GM19463 (cell line): ENCODE results near the gene NXF1.
"Not testable (repeated sequence)": the region's sequence is repeated elsewhere in the genome, so short reads cannot be mapped to it uniquely, and the experiment has no call there.

Experiments
- ATAC-seq: cut with Tn5 transposase; IDR thresholded peaks from one replicate; pipeline ENCODE4 v1.9.1; 2021; ENCODE audit warnings: mild to moderate bottlenecking, moderate library complexity; ENCODE audit not compliant: unreplicated experiment

Gene NXF1

DNA sequence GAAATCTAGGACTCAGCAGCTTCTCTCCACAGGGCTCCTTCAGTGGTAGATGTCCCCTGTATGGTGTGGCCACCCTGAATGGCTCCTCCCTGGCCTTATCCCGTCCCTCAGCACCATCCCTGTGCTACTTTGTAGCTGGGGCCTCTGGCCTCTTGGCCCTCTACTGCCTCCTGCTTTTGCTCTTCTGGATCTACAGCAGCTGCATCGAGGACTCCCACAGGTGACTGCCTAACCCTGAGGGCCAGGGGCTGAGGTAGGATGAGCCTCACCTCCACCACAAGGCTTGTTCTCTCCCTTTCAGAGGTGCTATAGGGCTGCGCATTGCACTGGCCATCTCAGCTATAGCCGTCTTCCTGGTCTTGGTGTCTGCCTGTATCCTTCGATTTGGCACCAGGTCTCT, 16.2 kb downstream of the NXF1 start:
- no peak for ATAC-seq

DNA sequence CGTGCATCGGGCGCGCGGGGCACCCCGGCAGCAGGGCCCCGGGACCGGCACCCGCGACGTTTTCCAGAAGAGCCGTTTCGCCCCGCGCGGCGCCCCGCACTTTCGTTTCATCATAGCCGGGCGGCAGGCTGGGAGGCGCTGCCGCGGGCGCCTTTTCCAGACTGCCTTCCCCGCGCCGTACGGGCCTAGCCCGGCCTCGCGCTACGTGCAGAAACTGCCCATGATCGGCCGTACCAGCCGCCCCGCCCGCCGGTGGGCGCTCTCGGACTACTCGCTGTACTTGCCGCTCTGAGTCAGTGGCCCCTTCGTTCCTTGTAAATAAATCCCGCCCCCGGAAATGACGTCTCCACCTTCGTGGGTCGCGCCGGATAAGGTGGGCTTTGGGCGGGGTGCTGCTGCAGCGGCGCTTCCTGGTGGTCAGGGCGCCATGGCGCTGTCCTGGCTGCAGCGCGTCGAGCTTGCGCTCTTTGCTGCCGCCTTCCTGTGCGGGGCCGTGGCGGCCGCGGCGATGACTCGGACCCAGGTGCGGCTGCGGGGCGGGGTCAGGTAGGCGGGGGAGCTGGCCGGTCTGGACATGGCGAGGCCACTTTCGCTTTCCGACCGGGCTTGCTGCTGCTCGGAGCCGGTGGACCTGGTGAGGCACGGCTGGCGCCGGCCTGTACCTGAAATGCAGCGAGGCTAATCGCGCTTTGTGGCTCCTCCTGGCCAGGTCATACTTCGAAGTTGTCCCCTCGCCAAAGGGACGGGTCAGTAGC, 18.1 kb downstream of the NXF1 start, which contains the start of gene TMEM179B:
TSS of gene TMEM179B (plus strand) at position 398 of the 755 bp plus-strand sequence. CDS start at position 428, 30 bp downstream.
- ATAC-seq, result peak; percentile 63

DNA sequence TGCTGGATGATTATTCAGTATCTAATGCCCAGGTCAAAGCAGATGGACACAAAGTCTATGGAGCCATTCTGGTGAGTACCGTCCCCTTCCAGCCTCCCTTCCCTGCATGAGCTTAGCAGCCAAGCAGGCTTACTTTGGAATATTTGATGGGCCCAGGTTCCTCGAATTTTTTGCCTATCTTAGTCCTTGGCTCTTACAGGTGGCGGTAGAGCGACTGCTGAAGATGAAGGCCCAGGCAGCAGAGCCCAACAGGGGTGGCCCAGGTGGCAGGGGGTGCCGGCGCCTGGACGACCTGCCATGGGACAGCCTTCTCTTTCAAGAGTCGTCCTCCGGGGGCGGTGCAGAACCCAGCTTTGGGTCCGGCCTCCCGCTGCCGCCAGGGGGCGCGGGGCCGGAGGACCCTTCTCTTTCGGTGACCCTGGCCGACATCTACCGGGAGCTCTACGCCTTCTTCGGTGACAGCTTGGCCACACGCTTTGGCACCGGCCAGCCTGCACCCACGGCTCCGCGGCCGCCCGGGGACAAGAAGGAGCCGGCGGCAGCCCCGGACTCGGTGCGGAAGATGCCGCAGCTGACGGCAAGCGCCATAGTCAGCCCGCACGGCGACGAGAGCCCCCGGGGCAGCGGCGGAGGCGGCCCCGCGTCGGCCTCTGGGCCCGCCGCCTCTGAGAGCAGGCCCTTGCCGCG, 18.8 kb downstream of the NXF1 start:
- peak; percentile 68 for ATAC-seq

DNA sequence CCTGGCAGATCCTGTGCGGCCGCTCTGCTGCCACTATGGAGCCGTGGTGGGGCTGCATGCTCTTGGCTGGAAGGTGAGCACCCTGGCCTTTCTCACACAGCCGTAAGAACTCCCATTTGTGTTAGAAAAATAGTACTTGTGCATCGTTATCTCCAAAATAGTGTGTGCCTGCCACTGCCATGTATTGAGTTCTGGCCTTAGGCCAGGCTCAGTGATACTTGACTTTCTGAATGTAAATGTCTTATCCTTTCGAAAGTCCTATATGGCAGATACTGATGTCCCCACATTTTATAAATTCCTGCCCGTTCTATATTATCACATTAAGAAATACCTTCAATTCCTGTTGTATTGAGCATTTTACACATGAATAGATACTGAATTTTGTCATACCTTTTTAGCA, 22.5 kb downstream of the NXF1 start:
- ATAC-seq, result no peak

DNA sequence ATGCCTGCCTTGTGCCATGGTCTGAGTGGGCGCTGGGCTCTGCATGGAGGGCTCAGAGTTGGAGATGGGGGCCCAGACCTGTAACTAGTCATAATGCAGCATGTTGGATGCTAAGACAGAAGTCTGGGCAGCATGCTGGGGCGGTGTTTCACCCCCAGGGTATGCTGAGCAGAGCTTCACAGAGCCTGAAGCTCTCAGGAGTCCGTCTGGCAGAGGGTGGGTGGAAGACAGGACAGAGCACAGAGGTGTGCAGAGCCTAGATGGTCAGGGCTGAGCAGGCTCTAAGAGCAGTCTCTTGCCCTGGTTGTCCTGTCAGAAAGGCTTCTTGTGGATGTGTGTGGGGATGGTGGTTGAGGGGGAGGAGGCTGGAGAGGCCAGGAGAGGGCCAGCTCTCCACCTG, 26.8 kb downstream of the NXF1 start:
- no peak for ATAC-seq

DNA sequence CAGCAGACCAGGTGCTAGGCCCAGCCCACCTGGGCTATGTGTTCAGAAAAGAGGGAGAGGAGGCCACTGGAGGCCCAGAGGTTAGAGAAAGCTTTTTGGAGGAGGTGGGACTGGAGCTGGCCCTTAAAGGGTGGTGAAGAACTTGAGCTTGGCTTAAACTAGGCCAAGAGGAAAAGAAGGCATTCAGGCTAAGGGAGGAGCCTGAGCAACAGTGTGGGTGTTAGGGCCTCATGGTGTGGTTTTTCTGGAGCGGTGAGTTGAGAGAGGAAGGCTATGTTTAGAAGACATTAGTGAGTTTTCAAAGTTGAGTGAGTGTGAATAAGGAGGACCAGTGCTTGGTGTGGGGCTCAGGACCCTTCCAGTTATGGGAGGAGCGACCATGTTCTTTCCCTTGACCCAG, 27.9 kb downstream of the NXF1 start:
- no peak for ATAC-seq

DNA sequence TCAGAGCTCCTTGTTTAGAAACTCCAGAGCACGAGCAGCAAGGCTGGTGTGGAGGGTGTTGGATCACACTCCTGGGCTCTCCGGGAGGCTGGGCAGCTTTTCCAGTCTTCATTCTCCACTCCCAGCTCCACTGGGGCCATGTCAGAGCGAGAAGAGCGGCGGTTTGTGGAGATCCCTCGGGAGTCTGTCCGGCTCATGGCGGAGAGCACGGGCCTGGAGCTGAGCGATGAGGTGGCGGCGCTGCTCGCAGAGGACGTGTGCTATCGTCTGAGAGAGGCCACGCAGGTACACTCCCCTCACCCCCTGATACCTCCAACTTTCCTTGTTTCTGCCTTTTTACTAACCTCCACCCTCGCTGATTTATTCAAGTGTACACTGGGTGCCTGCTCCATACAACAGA, 29.6 kb downstream of the NXF1 start:
- no peak for ATAC-seq

DNA sequence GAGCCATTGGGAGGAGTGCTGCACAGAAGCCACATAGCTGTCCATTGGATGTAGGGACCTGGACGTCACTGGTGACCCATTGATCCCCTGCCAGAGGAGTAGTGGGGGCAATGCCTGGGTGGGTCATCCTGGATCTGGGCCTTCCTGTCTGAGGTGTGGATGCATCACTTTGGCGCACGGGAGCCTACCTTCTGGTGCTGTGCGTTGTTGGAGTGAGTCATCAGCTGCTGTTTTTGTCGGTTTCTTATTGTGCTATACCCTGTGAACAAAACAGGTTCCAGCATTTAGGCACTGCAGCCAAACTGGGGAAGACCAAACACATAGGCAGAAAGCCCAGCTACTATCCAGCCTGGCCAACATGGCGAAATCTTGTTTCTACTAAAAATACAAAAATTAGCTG, 30.8 kb downstream of the NXF1 start:
- ATAC-seq, result no peak

DNA sequence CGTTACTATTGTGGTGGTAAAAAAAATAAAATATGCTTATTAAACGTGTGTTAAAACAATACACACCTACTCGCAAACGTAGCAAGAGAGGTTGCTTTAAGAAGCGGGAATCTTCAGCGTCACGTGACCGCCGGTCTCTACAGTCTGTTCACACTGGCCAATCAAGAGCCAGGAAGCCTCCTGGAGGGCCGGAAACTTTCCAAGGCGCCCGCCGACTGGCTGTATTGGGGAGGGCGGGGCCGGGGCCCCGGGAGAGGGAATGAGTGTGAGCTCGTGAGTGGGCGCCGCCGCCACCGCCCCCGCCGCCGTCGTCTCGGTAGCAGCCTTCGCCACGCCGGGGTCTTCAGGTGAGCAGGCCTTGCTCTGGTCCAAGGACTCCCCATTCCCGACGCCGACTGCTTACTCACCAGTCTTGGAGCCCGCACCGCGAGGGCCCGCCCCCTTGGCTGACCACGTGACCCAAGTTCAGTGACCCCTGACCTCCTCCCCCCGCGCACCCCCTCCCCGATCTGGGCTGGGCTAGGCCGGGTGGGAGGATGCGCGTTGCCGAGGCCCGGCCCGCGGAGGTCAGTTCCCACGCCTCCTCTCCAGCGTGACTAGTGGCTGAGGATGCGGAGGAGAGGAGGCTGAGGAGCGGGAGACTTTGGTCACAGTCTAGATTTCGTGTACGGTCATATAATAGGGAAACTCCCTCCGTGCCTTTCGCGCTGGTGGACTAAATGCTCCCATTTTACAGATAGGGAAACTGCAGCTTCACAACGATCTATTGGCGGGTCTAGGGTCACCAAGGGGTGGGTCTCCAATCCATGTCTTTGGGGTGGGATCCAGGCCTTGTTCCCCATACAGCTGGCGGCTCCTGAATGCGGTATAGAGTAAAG, 33.9 kb downstream of the NXF1 start, which contains the start of gene TAF6L:
TSS of gene TAF6L (plus strand) at position 253 of the 878 bp plus-strand sequence. CDS start 4,388 bp downstream, outside the sequence.
- peak; percentile 89 for ATAC-seq

DNA sequence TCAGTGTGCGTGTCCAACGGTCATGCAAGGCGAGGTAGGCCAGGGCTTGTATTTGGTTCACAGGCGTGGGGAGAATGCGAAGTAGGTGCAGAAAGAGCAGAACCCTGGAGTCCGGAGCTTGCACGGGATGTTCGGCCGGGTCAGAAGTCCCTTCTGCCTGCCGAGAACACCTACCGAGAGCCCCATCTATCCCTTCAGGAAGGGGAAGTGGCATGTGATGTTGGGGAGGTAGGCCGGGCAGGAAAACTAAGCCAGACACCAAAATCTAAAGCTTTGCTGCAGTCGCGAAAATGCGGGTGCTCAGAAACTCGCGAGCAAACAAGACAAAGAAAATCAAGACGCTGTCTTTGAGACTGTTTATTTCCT, 34.5 kb downstream of the NXF1 start:
- ATAC-seq, result no peak

DNA sequence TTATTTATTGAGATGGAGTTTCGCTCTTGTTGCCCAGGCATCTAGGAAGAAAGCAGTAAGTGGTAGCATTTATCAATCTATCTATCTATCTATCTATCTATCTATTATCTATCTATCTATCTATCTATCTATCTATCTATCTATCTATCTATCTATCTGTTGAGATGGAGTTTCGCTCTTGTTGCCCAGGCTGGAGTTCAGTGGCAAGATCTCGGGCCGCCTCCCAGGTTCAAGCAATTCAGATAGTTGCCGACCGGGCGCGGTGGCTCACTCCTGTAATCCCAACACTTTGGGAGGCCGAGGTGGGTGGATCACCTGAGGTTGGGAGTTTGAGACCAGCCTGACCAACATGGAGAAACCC, 44.4 kb downstream of the NXF1 start:
- not testable (repeated sequence) for ATAC-seq

DNA sequence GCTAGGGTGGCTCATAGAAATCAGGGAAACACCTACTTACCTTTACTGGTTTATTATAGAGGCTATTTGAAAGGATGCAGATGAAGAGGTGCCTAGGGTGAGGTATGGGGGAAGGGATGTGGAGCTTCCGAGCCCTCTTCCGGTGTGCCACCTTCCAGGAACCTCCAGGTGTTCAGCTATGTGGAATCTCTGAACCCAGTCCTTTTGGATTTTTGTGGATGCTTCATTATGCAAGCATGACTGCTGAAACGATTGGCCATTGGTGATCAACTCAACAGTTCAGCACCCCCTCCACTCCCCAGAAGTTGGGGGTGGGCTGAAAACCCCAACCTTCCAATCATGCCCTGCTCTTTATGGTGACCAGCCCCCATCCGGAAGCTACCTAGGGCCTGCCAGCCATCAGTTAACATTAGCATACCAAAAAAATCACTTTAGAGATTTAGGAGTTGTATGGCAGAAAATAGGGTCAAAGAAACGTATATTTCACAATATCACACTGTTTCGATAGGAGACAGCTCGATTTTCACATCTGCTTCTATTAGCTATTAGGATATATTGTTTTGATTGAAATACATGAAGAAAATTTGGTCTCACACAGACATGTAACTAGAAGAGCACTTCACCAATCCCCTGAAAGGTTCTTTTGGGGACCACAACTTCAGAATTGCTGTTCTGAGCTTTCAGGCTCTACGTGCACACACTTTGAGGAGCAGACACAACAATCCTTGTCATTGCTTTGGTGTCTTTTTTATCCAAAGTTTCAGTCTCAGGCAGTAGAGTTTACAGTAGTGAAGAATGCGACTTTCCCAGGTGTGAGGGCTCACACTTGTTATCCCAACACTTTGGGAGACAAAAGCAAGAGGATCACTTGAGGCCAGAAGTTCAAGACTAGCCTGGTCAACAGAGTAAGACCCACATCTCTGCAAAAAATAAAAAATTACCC, 47.1 kb downstream of the NXF1 start:
- no peak for ATAC-seq

DNA sequence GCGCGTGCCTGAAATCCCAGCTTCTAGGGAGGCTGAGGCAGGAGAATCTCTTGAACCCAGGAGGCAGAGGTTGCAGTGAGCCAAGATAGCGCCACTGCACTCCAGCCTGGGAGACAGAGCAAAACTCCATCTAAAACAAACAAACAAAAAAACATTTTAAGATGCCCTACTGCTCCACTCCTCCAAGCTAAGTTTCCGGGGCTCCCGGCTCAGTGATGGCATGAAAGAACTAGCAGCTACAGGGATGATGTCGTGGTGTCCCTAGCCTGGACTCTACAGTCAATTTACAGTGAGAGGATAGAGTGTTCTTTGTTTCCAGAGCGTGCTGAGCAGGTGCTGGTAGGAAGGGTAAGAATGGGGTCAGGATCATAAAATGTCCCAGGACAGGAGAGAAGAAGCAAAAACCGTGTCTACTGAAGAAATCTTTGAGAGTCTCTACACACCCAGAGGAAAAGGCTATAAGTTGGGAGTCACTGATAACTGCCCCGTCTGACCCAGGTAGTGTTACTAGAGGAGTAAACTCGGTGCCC, 50.1 kb downstream of the NXF1 start:
- ATAC-seq, result no peak

DNA sequence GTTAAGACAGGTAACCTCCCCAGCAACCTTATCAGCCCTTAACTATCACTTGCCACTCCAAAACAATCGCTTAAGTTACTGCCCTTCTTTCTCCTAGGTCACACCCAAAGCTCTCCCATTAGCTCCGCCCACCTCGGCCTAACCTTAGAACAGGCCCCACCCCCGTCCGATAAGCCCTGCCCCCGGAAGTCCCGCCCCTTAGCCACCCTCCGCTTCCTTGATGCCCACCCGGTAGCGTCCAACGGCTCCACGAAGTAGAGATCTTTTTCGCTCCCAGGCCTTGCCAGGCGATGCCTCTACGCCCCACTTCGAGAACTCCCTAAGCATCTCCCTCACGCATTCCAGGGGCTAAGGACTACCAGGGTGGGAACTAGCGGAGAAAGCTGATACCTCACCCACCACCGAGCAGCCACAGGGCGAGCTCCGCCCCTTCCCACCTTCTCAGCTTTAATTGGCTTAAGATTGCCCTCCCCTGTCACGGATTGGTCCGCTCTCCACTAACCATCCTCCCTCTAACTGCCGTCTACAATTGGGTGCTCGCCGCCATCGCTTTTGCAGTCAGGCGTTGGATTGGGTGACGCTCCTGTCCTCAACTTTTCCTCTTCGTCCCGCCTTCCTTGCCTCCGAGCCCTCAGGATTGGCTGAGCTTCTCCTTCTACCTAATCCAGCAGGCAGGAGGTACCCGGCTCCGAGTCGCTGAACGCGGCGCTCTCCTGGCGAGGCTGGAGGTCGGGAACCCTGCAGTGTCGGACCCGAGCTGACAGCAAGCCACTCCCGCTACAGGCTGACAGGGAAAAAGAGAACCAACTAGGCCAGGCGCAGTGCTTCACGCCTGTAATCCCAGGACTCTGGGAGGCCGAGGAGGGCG, 51.3 kb downstream of the NXF1 start, which contains the start of gene ZBTB3:
TSS of gene ZBTB3 (minus strand) at position 425 of the 868 bp plus-strand sequence. CDS start 496 bp downstream, outside the sequence.
- ATAC-seq, result peak; percentile 96

DNA sequence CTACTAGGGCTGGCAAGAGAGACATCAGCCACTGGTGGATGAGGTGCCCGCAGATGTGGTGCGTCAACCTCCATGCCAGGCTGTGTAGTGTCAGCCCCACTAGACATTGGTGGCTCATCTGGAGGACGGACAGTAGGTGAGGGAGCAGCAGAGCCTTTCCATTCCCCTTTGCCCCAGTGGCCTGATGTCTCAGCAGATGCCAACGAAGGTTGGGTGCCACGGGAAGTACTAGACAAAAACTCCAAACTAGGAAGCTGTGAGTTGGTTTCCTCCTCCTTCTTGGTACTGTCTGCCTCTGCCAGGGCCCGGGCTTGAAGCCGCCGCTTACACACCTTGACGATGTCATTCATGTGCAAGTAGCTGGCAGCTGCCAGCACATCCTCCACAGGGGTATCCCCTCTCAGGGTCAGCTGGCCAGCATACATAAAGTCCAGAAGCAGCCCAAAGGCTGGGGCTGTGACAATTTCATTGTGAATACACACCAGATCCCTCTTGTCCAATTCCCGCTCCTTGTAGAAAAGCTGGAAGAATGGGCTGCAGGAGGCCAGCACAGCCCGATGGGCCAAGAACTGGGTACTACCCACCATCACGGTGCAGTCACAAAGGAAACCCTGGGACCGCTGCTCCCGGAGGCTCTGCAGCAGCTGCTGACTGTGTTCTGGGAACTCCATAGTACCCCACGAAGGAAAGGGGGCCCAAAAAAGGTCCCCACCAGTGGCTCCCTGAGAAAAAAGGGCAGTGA, 52.1 kb downstream of the NXF1 start:
- no peak for ATAC-seq

DNA sequence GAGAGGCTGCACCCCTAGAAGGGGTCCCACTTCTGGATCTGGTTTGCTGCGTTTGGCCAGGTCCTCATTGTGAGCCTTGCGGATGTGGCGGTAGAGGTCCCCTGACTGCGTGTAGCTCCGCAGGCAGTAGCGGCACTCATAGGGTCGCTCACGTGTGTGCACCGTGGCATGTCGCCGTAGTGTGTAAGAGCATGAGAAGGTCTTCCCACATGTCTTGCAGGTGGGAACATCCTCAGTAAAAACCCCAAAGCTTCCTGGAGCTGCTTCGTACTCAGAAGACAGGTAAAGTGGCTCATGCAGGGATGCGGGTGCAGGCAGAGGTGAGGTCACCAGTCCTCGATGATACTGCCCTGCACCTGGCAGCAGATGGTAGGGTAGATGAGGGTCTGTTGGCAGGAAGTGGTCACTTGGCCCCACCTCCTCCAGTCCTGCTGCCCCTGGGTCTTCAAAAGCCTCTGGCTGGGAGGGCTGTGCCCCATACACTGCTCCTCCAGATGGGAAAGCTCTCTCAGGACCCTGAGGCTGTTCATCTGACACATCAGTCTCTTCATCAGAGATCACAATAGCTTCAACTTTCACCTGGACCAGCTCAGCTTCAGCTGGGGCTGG, 53.0 kb downstream of the NXF1 start:
- ATAC-seq, result no peak

DNA sequence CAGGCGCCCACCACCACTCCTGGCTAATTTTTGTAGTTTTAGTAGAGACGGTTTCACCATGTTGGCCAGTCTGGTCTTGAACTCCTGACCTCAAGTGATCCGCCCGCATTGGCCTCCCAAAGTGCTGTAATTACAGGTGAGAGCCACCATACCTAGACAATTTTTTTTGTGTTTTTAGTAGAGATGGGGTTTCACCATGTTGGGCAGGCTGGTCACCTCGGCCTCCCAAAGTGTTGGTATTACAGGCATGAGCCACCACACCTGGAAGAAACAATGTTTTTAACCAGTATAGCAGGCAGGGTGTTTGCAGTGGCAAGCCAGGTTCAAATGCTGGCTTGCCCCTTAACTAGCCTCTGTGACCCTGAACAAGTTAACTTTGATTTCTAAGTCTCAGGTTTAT, 55.3 kb downstream of the NXF1 start:
- ATAC-seq, result not testable (repeated sequence)
